ENCODE results near the gene MSH6.

MSH6 gene

GRCh38 chr2:47782671-47783485, at the start of gene MSH6:
Gene MSH6 (plus strand): TSS chr2:47783145. CDS start chr2:47783234, 89 bp downstream.
- DNase-seq: peak; percentile 23

- DNase-seq: no peak
Measured at GRCh38 chr2:47735136-47735869, 47.6 kb upstream of the MSH6 start.

GRCh38 chr2:47735912-47736311, 47.0 kb upstream of the MSH6 start:
- DNase-seq: no peak

- DNase-seq: no peak
Measured at GRCh38 chr2:47737191-47737975, 45.6 kb upstream of the MSH6 start.

GRCh38 chr2:47738331-47738730, 44.6 kb upstream of the MSH6 start:
- DNase-seq: no peak

GRCh38 chr2:47741101-47741500, 41.8 kb upstream of the MSH6 start:
- no peak for DNase-seq

GRCh38 chr2:47741637-47742036, 41.3 kb upstream of the MSH6 start:
- DNase-seq: no peak

- no peak for DNase-seq
Measured at GRCh38 chr2:47744074-47744473, 38.9 kb upstream of the MSH6 start.

- DNase-seq: no peak
Measured at GRCh38 chr2:47747878-47748277, 35.1 kb upstream of the MSH6 start.

GRCh38 chr2:47751856-47752414, 31.0 kb upstream of the MSH6 start:
- no peak for DNase-seq

GRCh38 chr2:47767497-47767844, 15.5 kb upstream of the MSH6 start:
- DNase-seq: no peak

GRCh38 chr2:47767880-47768609, 14.9 kb upstream of the MSH6 start:
- DNase-seq: no peak

- DNase-seq: no peak
Measured at GRCh38 chr2:47769318-47769717, 13.6 kb upstream of the MSH6 start.

- no peak for DNase-seq
Measured at GRCh38 chr2:47771211-47771610, 11.7 kb upstream of the MSH6 start.

- DNase-seq: no peak
Measured at GRCh38 chr2:47772343-47772742, 10.6 kb upstream of the MSH6 start.

- no peak for DNase-seq
Measured at GRCh38 chr2:47774567-47774966, 8.4 kb upstream of the MSH6 start.

- no peak for DNase-seq
Measured at GRCh38 chr2:47777277-47777937, 5.5 kb upstream of the MSH6 start.

- DNase-seq: no peak
Measured at GRCh38 chr2:47778698-47779425, 4.1 kb upstream of the MSH6 start.

- no peak for DNase-seq
Measured at GRCh38 chr2:47779426-47779790, 3.5 kb upstream of the MSH6 start.

GRCh38 chr2:47782381-47782670, 619 bp upstream of the MSH6 start:
- no peak for DNase-seq

Measured in cortex of kidney (tissue), 1 donor.